Lower leg skin (tissue), 4 donors: ENCODE results near the gene SRPK3. TPM values are rescaled to one million over a fixed set of nuclear protein-coding genes. Genes with fewer than 3 reads are reported as not detected.

ENCODE experiments used
- DNase-seq, 2 donors: peaks; one replicate each; pipeline ENCODE4 v3.0.0-alpha.2; 2019; ENCODE audit warnings: low spot score in 2 of 2
- H3K4me3 ChIP-seq: fragments of 200-600 bp; sonication (generic); 2 replicates; pipeline ENCODE4 v1.5.1; 2017; ENCODE audit warnings: mild to moderate bottlenecking, low read depth; ENCODE audit not compliant: poor library complexity, severe bottlenecking
- POLR2A ChIP-seq, 2 donors: fragments of 450-650 bp; IDR thresholded peaks; one replicate each; pipeline ENCODE4 v1.6.1; 2016 to 2017; ENCODE audit warnings: antibody characterized with exemption in 2 of 2, mild to moderate bottlenecking in 1 of 2, moderate library complexity in 1 of 2
- WGBS, 2 donors: methylation state at CpG; one replicate each; pipeline ENCODE4 v1.1.5; 2018; 5-methylcytosine and 5-hydroxymethylcytosine counted together
- intact Hi-C: fragments of 100-400 bp; cut with DNase I; formaldehyde crosslinking; loops from one replicate; pipeline ENCODE4 v1.15.0; 2023; ENCODE audit warnings: low total_unique reads
- total RNA-seq, 4 donors: library from RNA; depleted of rRNA; stranded (reverse); fragments of >200 nt; gene quantifications; one replicate each; pipeline ENCODE4 v1.1.0, GENCODE V29; 2016
- TF ChIP-seq, protein P1 (sequence below), 3 donors: fragments of 450-650 bp; IDR thresholded peaks; one replicate each; pipeline ENCODE4 v1.5.1; 2016; ENCODE audit warnings: antibody characterized with exemption in 3 of 3, mild to moderate bottlenecking in 3 of 3, moderate library complexity in 2 of 3

Gene SRPK3
- total RNA-seq, 4 donors from 2014 or later, result 0.30 to 0.79 (median 0.36) TPM; not detected in 1

DNA sequence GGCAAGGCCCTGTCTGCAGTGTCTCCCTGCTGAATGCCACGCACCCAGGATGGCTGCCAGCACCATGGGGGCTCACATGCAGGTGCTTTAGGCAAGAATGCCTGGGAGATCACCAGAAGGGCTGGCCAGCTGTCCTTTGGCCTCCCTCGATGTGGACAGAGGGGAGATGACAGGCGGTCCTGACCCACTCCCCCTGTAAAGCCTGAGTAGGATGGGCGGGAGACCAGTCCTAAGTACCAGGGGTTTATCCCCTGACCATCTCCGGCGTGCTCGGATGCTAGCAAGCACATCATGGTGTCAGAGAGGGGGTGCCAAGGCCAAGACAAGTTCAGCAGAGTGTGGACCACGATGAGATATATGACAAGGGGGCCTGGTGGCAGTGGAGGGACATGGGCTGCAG, 44.2 kb downstream of the SRPK3 start:
- no peak overlapping the region for H3K4me3 ChIP-seq
- DNase-seq, result no peak
- TF ChIP-seq, protein P1, sequence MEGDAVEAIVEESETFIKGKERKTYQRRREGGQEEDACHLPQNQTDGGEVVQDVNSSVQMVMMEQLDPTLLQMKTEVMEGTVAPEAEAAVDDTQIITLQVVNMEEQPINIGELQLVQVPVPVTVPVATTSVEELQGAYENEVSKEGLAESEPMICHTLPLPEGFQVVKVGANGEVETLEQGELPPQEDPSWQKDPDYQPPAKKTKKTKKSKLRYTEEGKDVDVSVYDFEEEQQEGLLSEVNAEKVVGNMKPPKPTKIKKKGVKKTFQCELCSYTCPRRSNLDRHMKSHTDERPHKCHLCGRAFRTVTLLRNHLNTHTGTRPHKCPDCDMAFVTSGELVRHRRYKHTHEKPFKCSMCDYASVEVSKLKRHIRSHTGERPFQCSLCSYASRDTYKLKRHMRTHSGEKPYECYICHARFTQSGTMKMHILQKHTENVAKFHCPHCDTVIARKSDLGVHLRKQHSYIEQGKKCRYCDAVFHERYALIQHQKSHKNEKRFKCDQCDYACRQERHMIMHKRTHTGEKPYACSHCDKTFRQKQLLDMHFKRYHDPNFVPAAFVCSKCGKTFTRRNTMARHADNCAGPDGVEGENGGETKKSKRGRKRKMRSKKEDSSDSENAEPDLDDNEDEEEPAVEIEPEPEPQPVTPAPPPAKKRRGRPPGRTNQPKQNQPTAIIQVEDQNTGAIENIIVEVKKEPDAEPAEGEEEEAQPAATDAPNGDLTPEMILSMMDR (IDR thresholded peaks at IDR 0.05), result no peak
- no peak for TF ChIP-seq POLR2A (IDR thresholded peaks at IDR 0.05)
- intact Hi-C loops, result no loop called here
- WGBS, 2 donors, result 86 to 100% methylated on average over 1 to 8 of the region's 8 CpGs

DNA sequence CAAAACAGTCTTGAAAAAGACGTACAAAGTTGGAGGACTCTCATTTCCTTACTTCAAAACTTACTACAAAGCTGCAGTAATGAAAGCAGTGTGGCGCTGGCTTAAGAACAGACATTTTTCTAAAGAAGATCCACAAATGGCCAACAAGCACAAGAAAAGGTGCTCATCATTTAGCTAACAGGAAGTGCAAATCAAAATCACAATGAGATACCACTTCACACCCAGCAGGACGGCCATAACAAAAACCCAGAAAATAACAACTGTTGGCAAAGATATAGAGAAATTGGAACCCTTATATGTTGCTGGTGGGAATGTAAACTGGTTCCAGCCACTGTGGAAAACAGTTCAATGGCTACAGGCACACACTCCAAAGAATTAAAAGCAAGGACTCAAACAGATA, 46.2 kb downstream of the SRPK3 start:
- 78 to 85% methylated on average over 3 of the region's 3 CpGs for WGBS, 2 donors
- TF ChIP-seq, protein P1 (IDR thresholded peaks at IDR 0.05), result no peak
- TF ChIP-seq POLR2A (IDR thresholded peaks at IDR 0.05), result no peak
- intact Hi-C loops, result no loop called here
- H3K4me3 ChIP-seq, result no peak overlapping the region
- DNase-seq, result no peak

DNA sequence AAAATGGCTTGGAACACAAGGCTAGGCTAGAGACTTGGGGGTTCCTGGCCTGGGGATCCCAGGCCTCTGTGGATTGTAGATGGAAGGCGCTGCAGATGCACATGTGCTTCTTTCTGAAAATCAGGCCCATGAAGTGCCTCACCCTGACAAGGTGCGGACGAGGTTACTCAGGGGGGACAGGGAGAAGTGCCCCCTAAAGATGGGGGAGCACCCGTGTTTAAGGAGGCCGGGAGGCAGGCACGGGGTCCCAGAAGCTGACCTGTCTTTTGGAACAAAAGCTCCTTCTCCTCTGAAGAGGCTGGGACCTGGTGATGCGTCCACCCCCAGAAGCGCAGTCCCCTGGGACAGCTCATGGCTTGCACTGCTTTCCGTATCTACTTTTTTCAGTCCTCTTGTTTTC, 47.1 kb downstream of the SRPK3 start:
- DNase-seq, result no peak
- intact Hi-C loops, result no loop called here
- H3K4me3 ChIP-seq, result no peak overlapping the region
- whole genome bisulfite sequencing, 2 donors, result 82 to 96% methylated on average over 9 of the region's 9 CpGs
- TF ChIP-seq POLR2A (IDR thresholded peaks at IDR 0.05), result no peak
- TF ChIP-seq, protein P1 (IDR thresholded peaks at IDR 0.05), result no peak

DNA sequence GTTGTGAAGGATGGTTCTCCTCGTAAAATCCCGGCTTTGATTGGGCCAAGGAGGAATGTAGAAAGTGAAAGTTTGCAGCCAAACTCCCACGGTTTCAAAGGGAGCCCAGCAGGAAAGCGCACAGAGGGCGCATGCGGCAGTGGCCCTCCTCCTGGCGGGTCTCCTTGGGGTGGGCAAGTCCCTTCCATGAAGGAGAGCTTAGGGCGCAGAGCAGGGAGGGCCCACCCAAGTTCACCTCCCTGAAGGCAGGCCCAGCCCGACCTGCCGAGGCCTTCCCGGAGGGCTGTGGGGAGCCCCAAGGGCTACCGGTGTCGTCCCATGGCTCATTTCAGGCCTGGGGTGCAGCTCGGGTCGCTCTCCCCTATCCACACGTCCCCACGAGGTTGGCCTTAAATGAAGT, 47.5 kb downstream of the SRPK3 start:
- intact Hi-C loops, result no loop called here
- no peak overlapping the region for H3K4me3 ChIP-seq
- DNase-seq, result no peak
- 38 to 44% methylated on average over 5 to 17 of the region's 17 CpGs for WGBS, 2 donors
- TF ChIP-seq, protein P1 (IDR thresholded peaks at IDR 0.05), result no peak

DNA sequence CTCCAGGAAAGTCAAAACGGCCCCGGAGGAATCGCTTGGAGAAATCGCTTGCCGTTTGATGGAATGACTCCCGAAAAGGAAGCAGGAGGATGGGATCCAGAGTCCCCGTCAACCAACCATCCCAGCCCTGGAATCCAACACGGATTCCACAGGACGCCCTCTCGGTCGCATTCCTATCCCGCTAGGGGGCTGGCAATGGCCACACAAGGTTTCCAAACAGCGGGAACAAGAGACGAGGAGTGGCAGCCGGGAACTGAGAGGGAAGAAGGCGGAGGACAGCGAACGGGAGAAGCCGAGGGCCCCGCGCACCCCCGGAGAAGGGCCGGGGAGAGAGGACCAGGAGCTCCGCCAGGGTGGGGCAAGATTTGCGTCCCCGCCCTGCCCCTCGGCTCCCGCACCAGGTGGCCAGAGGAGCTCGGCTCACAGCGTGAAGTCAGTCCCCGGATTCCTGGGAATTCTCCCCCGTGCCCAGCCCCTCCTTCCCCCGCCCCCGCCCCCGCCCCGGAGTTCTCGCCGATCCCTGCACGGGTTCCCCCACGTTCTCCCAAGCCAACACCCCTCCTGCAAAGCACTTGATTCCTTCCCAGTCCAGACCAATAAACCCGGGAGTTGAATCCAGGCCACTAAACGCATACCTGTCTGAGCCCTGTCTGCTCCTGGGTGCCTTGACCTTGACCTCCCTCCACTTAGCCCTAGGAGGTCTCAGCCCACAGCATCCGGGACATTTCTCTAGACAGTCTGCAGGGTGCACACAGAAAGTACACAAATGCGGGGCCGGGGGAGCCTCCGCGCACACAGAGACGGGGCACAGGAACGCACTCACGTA, 48.1 kb downstream of the SRPK3 start:
- 29 to 41% methylated on average over 13 to 50 of the region's 50 CpGs for WGBS, 2 donors
- TF ChIP-seq, protein P1 (IDR thresholded peaks at IDR 0.05), result no peak
- TF ChIP-seq POLR2A (IDR thresholded peaks at IDR 0.05), result no peak
- no peak for DNase-seq
- no peak overlapping the region for H3K4me3 ChIP-seq
- intact Hi-C loops, result no loop called here

DNA sequence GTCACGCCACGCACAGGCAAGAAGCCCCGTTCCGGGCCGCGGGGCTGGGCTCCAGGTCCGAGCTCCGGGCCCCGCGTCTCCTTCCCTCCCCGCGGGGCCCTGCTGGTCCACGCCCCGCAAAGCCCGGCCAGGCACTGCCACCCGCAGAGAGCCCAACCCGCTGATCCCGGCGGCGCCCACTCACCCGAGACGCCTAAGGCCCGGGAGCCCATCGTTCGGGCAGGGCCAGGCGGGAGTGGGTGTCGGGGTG, 48.6 kb downstream of the SRPK3 start:
- WGBS, 2 donors, result 33% methylated on average over 27 of the region's 27 CpGs; no CpG with 5 or more reads in 1 of the 2 donors
- no peak overlapping the region for H3K4me3 ChIP-seq
- intact Hi-C loops, result no loop called here
- DNase-seq, result no peak
- TF ChIP-seq, protein P1 (IDR thresholded peaks at IDR 0.05), result no peak
- TF ChIP-seq POLR2A (IDR thresholded peaks at IDR 0.05), result no peak
